ENCODE results near the gene POLR1D.

GRCh38 chr13:27572234-27572901 is 49.3 kb upstream of the POLR1D start:
- TF ChIP-seq CTCF (IDR thresholded peaks at IDR 0.05), result no peak
- no peak for TF ChIP-seq EZH2phosphoT487 (IDR thresholded peaks at IDR 0.05)
